Aorta (tissue), 5 donors: ENCODE results near the gene ETV6. TPM values are rescaled to one million over a fixed set of nuclear protein-coding genes. Genes with fewer than 3 reads are reported as not detected.
A peak's percentile ranks its signal among the peaks of the same experiment; 100 is the strongest.

Experiments used
- ATAC-seq: fragments of 200-7000 bp; cut with Tn5 transposase; one replicate; pipeline ENCODE4 v1.9.1; 2022; ENCODE audit warnings: moderate library complexity; ENCODE audit not compliant: low FRiP score
- DNase-seq, 2 donors: peaks; one replicate each; pipeline ENCODE4 v3.0.0-alpha.2; 2020
- H3K27ac ChIP-seq, 2 donors: one replicate each; pipeline ENCODE4 v1.5.1; 2013; ENCODE audit warnings: low read length in 2 of 2, mild to moderate bottlenecking in 2 of 2, moderate library complexity in 2 of 2, control low read depth in 1 of 2, inconsistent platforms in 1 of 2, low read depth in 1 of 2
- H3K27me3 ChIP-seq, 2 donors: one replicate each; pipeline ENCODE4 v1.6.1; 2013; ENCODE audit warnings: control low read depth in 1 of 2, low read length in 1 of 2, mild to moderate bottlenecking in 1 of 2, moderate library complexity in 1 of 2; ENCODE audit not compliant: insufficient read depth in 2 of 2, control insufficient read depth in 1 of 2
- H3K36me3 ChIP-seq, 2 donors: one replicate each; pipeline ENCODE4 v1.6.1; 2013; ENCODE audit warnings: control low read depth in 1 of 2, low read length in 1 of 2, mild to moderate bottlenecking in 1 of 2; ENCODE audit not compliant: insufficient read depth in 2 of 2, control insufficient read depth in 1 of 2
- H3K4me1 ChIP-seq, 2 donors: one replicate each; pipeline ENCODE4 v1.6.1; 2013; ENCODE audit warnings: low read length in 2 of 2, control low read depth in 1 of 2, mild to moderate bottlenecking in 1 of 2, moderate library complexity in 1 of 2; ENCODE audit not compliant: insufficient read depth in 2 of 2, control insufficient read depth in 1 of 2
- H3K4me3 ChIP-seq, 2 donors: one replicate each; pipeline ENCODE4 v1.5.1; 2013; ENCODE audit warnings: low read length in 2 of 2, control low read depth in 1 of 2, mild to moderate bottlenecking in 1 of 2
- H3K9me3 ChIP-seq: one replicate; pipeline ENCODE4 v1.6.1; 2013; ENCODE audit warnings: mild to moderate bottlenecking, low read length; ENCODE audit not compliant: control insufficient read depth
- WGBS, 2 donors: extraction: QIAGEN DNeasy Blood & Tissue Kit; methylation state at CpG; one replicate each; pipeline ENCODE4 v1.1.7; 2013; 5-methylcytosine and 5-hydroxymethylcytosine counted together
- intact Hi-C, 2 donors: fragments of 100-400 bp; cut with DNase I; formaldehyde crosslinking; loops; one replicate each; pipeline versions ENCODE4 v1.14.2 to v1.15.0; 2022
- polyA plus RNA-seq, 2 donors: library from polyadenylated mRNA; stranded (reverse); fragments of 200-250 nt; gene quantifications; one replicate each; pipeline ENCODE4 v1.2.3, GENCODE V29; 2013
- total RNA-seq, 2 donors: library from RNA; stranded (reverse); fragmentation: NEBNext Ultra II Directional; extraction: Animal tissue kit (Norgen Biotek cat#: 25700); gene quantifications; one replicate each; pipeline ENCODE4 v1.2.1, GENCODE V29; 2021
- donor health status: healthy with polysubstance abuse.
- donor health status: Bipolar disorder and iron deficiency.
- donor health status: DM: no; HTN: no; CAD: no.
- donor health status: DM: no; HTN: no; CAD: no.
- donor health status: DM: yes; HTN: yes; CAD: no.

The ETV6 gene
- total and polyA plus RNA-seq, 4 donors: 6.9 to 113 (median 46.7) TPM

- Histone ChIP-seq H3K27ac (no peak overlapping the region), H3K27me3 (no peaks in the 10 kb centered on the region), H3K36me3 (no peaks in the 10 kb centered on the region), H3K4me1 (peaks cover 4 to 6% of the 10 kb centered on the region in 2 donors), H3K9me3 (no peaks in the 10 kb centered on the region), H3K4me3 (no peak overlapping the region)
- DNase-seq: no peak
- no peak for ATAC-seq
- WGBS, 2 donors: 92 to 93% methylated on average over 12 of the region's 12 CpGs
- intact Hi-C loops: loop anchor here in 1 of 2 donors (5.0 to 10.0 kb wide), 2 partner anchors 118 to 265 kb away; no protein-coding TSS in a partner anchor
These were observed 120.4 kb downstream of the ETV6 start for GRCh38 chr12:11769723-11770514.

GRCh38 chr12:11771356-11771755 lies 121.9 kb downstream of the ETV6 start:
- Histone ChIP-seq H3K4me1 (peaks cover 4 to 6% of the 10 kb centered on the region in 2 donors), H3K4me3 (no peak overlapping the region), H3K27me3 (no peaks in the 10 kb centered on the region), H3K36me3 (peaks cover 0 to under 1% of the 10 kb centered on the region in 2 donors), H3K9me3 (no peaks in the 10 kb centered on the region), H3K27ac (no peak overlapping the region)
- intact Hi-C loops: no loop called here
- WGBS, 2 donors: 89 to 92% methylated on average over 3 of the region's 3 CpGs
- DNase-seq (no peak), ATAC-seq (no peak)

GRCh38 chr12:11771895-11772502 lies 122.5 kb downstream of the ETV6 start:
- 90 to 92% methylated on average over 3 of the region's 3 CpGs for WGBS, 2 donors
- Histone ChIP-seq H3K9me3 (no peaks in the 10 kb centered on the region), H3K4me1 (peaks cover 4 to 6% of the 10 kb centered on the region in 2 donors), H3K4me3 (no peak overlapping the region), H3K27ac (peak overlapping the region in 1 of 2 donors; percentile 58), H3K36me3 (peaks cover 0 to 2% of the 10 kb centered on the region in 2 donors), H3K27me3 (no peaks in the 10 kb centered on the region)
- no peak for DNase-seq
- intact Hi-C loops: no loop called here
- ATAC-seq: no peak

- ATAC-seq (peak; percentile 58), DNase-seq (peak in 1 of 2 donors; percentile 81)
- H3K36me3 ChIP-seq: peaks cover 0 to 2% of the 10 kb centered on the region in 2 donors
- no peaks in the 10 kb centered on the region for H3K9me3 ChIP-seq
- H3K4me1 ChIP-seq: peaks cover 6 to 17% of the 10 kb centered on the region in 2 donors
- 34 to 43% methylated on average over 10 of the region's 10 CpGs for WGBS, 2 donors
- H3K4me3 ChIP-seq: no peak overlapping the region
- no peaks in the 10 kb centered on the region for H3K27me3 ChIP-seq
- intact Hi-C loops: no loop called here
- peak overlapping the region; percentile 10 to 49 for H3K27ac ChIP-seq
These were observed 124.6 kb downstream of the ETV6 start for GRCh38 chr12:11773889-11774677.

- Histone ChIP-seq H3K36me3 (peaks cover 0 to 2% of the 10 kb centered on the region in 2 donors), H3K4me3 (no peak overlapping the region), H3K4me1 (peaks cover 6 to 17% of the 10 kb centered on the region in 2 donors), H3K27me3 (no peaks in the 10 kb centered on the region), H3K27ac (peak overlapping the region in 1 of 2 donors; percentile 5), H3K9me3 (no peaks in the 10 kb centered on the region)
- no peak for DNase-seq
- intact Hi-C loops: no loop called here
- 28 to 32% methylated on average over 6 of the region's 6 CpGs for WGBS, 2 donors
- no peak for ATAC-seq
These were observed 125.3 kb downstream of the ETV6 start for GRCh38 chr12:11774821-11775220.

GRCh38 chr12:11776316-11776715 lies 126.8 kb downstream of the ETV6 start:
- H3K9me3 ChIP-seq: no peaks in the 10 kb centered on the region
- no peak overlapping the region for H3K4me3 ChIP-seq
- peak overlapping the region in 1 of 2 donors; percentile 6 for H3K27ac ChIP-seq
- DNase-seq (no peak), ATAC-seq (no peak)
- peaks cover 8 to 17% of the 10 kb centered on the region in 2 donors for H3K4me1 ChIP-seq
- WGBS, 2 donors: 78 to 81% methylated on average over 3 of the region's 3 CpGs
- H3K36me3 ChIP-seq: peaks cover 0 to 2% of the 10 kb centered on the region in 2 donors
- intact Hi-C loops: no loop called here
- no peaks in the 10 kb centered on the region for H3K27me3 ChIP-seq

GRCh38 chr12:11777451-11777850 lies 128.0 kb downstream of the ETV6 start:
- H3K27me3 ChIP-seq: no peaks in the 10 kb centered on the region
- peaks cover 8 to 17% of the 10 kb centered on the region in 2 donors for H3K4me1 ChIP-seq
- no peak overlapping the region for H3K4me3 ChIP-seq
- H3K36me3 ChIP-seq: peaks cover 0 to 2% of the 10 kb centered on the region in 2 donors
- no peaks in the 10 kb centered on the region for H3K9me3 ChIP-seq
- H3K27ac ChIP-seq: peak overlapping the region; percentile 93 to 98
- no peak for DNase-seq
- 87% methylated on average over 4 of the region's 4 CpGs for WGBS, 2 donors
- intact Hi-C loops: no loop called here
- no peak for ATAC-seq

GRCh38 chr12:11777962-11778361 lies 128.5 kb downstream of the ETV6 start:
- Histone ChIP-seq H3K36me3 (peaks cover 0 to 2% of the 10 kb centered on the region in 2 donors), H3K4me3 (no peak overlapping the region), H3K4me1 (peaks cover 8 to 17% of the 10 kb centered on the region in 2 donors), H3K9me3 (no peaks in the 10 kb centered on the region), H3K27me3 (no peaks in the 10 kb centered on the region), H3K27ac (peak overlapping the region; percentile 93 to 98)
- intact Hi-C loops: no loop called here
- ATAC-seq (peak; percentile 13), DNase-seq (no peak)
- 38 to 49% methylated on average over 12 of the region's 12 CpGs for WGBS, 2 donors
